B cell (primary cell): ENCODE measurements around the gene DPH7.
"Not testable (repeated sequence)": the region's sequence is repeated elsewhere in the genome, so short reads cannot be mapped to it uniquely, and the experiment has no call there.

Source experiments
- CTCF ChIP-seq: fragments of 200-600 bp; IDR thresholded peaks from one replicate; pipeline ENCODE4 v1.8.0; 2022; ENCODE audit warnings: antibody characterized with exemption, mild to moderate bottlenecking
- EZH2 ChIP-seq: IDR thresholded peaks from 2 replicates; pipeline ENCODE4 v1.6.1; 2012; ENCODE audit warnings: borderline replicate concordance, low read depth, mild to moderate bottlenecking, moderate library complexity, low read length; ENCODE audit not compliant: insufficient read depth, poor library complexity, severe bottlenecking

GRCh38 chr9:137513801-137514570 is 64.7 kb downstream of the DPH7 start:
- not testable (repeated sequence) for TF ChIP-seq CTCF, EZH2
